Neural cell (in vitro differentiated cells): ENCODE results near the gene METTL24. TPM values are rescaled to one million over a fixed set of nuclear protein-coding genes. Genes with fewer than 3 reads are reported as not detected.

ENCODE experiments used
- H2AFZ ChIP-seq: fragments of 200-600, 300-800 bp; sonication (generic), shearing (Covaris generic); 2 replicates; pipeline ENCODE4 v1.6.0; 2014; ENCODE audit warnings: low read depth, mild to moderate bottlenecking, antibody characterized with exemption, low read length, moderate library complexity
- H3F3A ChIP-seq: fragments of 200-600 bp; shearing (Covaris generic); 2 replicates; pipeline ENCODE4 v1.6.1; 2016; ENCODE audit warnings: mild to moderate bottlenecking, moderate library complexity, mixed read lengths, antibody characterized with exemption, low read length; ENCODE audit not compliant: insufficient read depth, poor library complexity, severe bottlenecking
- H3K27ac ChIP-seq: fragments of 200-600, 300-800 bp; sonication (generic), shearing (Covaris generic); 2 replicates; pipeline ENCODE4 v1.5.1; 2014; ENCODE audit warnings: mild to moderate bottlenecking, low read length, moderate library complexity
- H3K27me3 ChIP-seq: fragments of 300-800, 200-600 bp; sonication (generic), shearing (Covaris generic); 2 replicates; pipeline ENCODE4 v1.6.0; 2014; ENCODE audit warnings: mild to moderate bottlenecking, low read depth, low read length, moderate library complexity; ENCODE audit not compliant: insufficient read depth
- H3K36me3 ChIP-seq: fragments of 300-800, 200-600 bp; sonication (generic), shearing (Covaris generic); 2 replicates; pipeline ENCODE4 v1.5.1; 2014; ENCODE audit warnings: mild to moderate bottlenecking, antibody characterized with exemption, low read length, moderate library complexity; ENCODE audit not compliant: insufficient read depth
- H3K4me2 ChIP-seq: fragments of 300-800, 200-600 bp; sonication (generic), shearing (Covaris generic); 2 replicates; pipeline ENCODE4 v1.6.0; 2014; ENCODE audit warnings: mild to moderate bottlenecking, low read length
- H3K4me3 ChIP-seq: fragments of 300-800, 200-600 bp; sonication (generic), shearing (Covaris generic); 2 replicates; pipeline ENCODE4 v1.5.1; 2014; ENCODE audit warnings: mild to moderate bottlenecking, low read length, moderate library complexity
- H3K79me2 ChIP-seq: fragments of 200-600 bp; shearing (Covaris generic); replicated peaks from 2 replicates; pipeline ENCODE4 v1.6.0; 2014; ENCODE audit warnings: mild to moderate bottlenecking, low read length, moderate library complexity; ENCODE audit not compliant: insufficient read depth
- H3K9ac ChIP-seq: fragments of 300-800, 200-600 bp; sonication (generic), shearing (Covaris generic); 2 replicates; pipeline ENCODE4 v1.6.1; 2016; ENCODE audit warnings: mild to moderate bottlenecking, low read length, mixed read lengths
- H3K9me2 ChIP-seq: fragments of 200-600 bp; shearing (Covaris generic); 2 replicates; pipeline ENCODE4 v1.6.1; 2016; ENCODE audit warnings: mild to moderate bottlenecking, low read length, mixed read lengths; ENCODE audit not compliant: insufficient read depth
- H3K9me3 ChIP-seq: fragments of 200-600, 300-800 bp; sonication (generic), shearing (Covaris generic); 2 replicates; pipeline ENCODE4 v1.6.1; 2016; ENCODE audit warnings: mild to moderate bottlenecking, mixed run types, low read length, moderate library complexity, mixed read lengths
- H4K20me1 ChIP-seq: fragments of 200-600 bp; shearing (Covaris generic); 2 replicates; pipeline ENCODE4 v1.6.1; 2016; ENCODE audit warnings: mild to moderate bottlenecking, mixed run types; ENCODE audit not compliant: insufficient read depth
- CTCF ChIP-seq: fragments of 450-650 bp; IDR thresholded peaks from 2 replicates; pipeline ENCODE4 v1.5.1; 2014; ENCODE audit warnings: antibody characterized with exemption, mild to moderate bottlenecking, moderate library complexity; ENCODE audit not compliant: poor library complexity, severe bottlenecking
- EP300 ChIP-seq: fragments of 450-650 bp; conservative IDR thresholded peaks from 2 replicates; pipeline ENCODE4 v1.6.1; 2014; ENCODE audit warnings: antibody characterized with exemption, mild to moderate bottlenecking, moderate library complexity; ENCODE audit not compliant: poor library complexity, severe bottlenecking
- EZH2 ChIP-seq: fragments of 200-600, 300-800 bp; shearing (Covaris generic), sonication (generic); IDR thresholded peaks from 2 replicates; pipeline ENCODE4 v1.6.1; 2014; ENCODE audit warnings: antibody characterized with exemption, low read length, borderline replicate concordance, mild to moderate bottlenecking; ENCODE audit not compliant: insufficient read depth, poor library complexity, severe bottlenecking
- MXI1 ChIP-seq: fragments of 450-650 bp; conservative IDR thresholded peaks from 2 replicates; pipeline ENCODE4 v1.6.1; 2014; ENCODE audit warnings: antibody characterized with exemption, mild to moderate bottlenecking; ENCODE audit not compliant: poor library complexity, severe bottlenecking
- POLR2AphosphoS5 ChIP-seq: IDR thresholded peaks from 2 replicates; pipeline ENCODE4 v1.6.1; 2012
- RAD21 ChIP-seq: fragments of 450-650 bp; conservative IDR thresholded peaks from 2 replicates; pipeline ENCODE4 v1.6.1; 2014; ENCODE audit warnings: antibody characterized with exemption, mild to moderate bottlenecking, moderate library complexity
- SMC3 ChIP-seq: fragments of 450-650 bp; conservative IDR thresholded peaks from 2 replicates; pipeline ENCODE4 v1.6.1; 2014; ENCODE audit warnings: antibody characterized with exemption, mild to moderate bottlenecking, moderate library complexity; ENCODE audit not compliant: poor library complexity
- TAF1 ChIP-seq: IDR thresholded peaks from 2 replicates; pipeline ENCODE4 v1.6.1; 2012; ENCODE audit warnings: low read depth
- polyA plus RNA-seq: library from polyadenylated mRNA; depleted of rRNA; stranded (reverse); fragments of >200 nt; gene quantifications from 2 replicates; pipeline ENCODE4 v1.2.3, GENCODE V29; 2014
- TF ChIP-seq, protein P1 (sequence below): IDR thresholded peaks from 2 replicates; pipeline ENCODE4 v1.6.1; 2012; ENCODE audit warnings: borderline replicate concordance

METTL24 gene
- polyA plus RNA-seq, 1 donor from 2014 or later = not detected

GRCh38 chr6:110395221-110395620, 37.1 kb upstream of the METTL24 start:
- H3K4me3 ChIP-seq = no peak overlapping the region
- no peaks in the 10 kb centered on the region for H4K20me1 ChIP-seq
- no peak overlapping the region for H3K9ac ChIP-seq
- no peak overlapping the region for H3K4me2 ChIP-seq
- no peaks in the 10 kb centered on the region for H3K27me3 ChIP-seq
- H3K79me2 ChIP-seq = no peaks in the 10 kb centered on the region
- no peaks in the 10 kb centered on the region for H3F3A ChIP-seq
- TF ChIP-seq SMC3 (no peak), RAD21 (no peak), TAF1 (no peak), EP300 (no peak), EZH2 (no peak), MXI1 (no peak), CTCF (no peak), POLR2AphosphoS5 (no peak)
- TF ChIP-seq, protein P1, sequence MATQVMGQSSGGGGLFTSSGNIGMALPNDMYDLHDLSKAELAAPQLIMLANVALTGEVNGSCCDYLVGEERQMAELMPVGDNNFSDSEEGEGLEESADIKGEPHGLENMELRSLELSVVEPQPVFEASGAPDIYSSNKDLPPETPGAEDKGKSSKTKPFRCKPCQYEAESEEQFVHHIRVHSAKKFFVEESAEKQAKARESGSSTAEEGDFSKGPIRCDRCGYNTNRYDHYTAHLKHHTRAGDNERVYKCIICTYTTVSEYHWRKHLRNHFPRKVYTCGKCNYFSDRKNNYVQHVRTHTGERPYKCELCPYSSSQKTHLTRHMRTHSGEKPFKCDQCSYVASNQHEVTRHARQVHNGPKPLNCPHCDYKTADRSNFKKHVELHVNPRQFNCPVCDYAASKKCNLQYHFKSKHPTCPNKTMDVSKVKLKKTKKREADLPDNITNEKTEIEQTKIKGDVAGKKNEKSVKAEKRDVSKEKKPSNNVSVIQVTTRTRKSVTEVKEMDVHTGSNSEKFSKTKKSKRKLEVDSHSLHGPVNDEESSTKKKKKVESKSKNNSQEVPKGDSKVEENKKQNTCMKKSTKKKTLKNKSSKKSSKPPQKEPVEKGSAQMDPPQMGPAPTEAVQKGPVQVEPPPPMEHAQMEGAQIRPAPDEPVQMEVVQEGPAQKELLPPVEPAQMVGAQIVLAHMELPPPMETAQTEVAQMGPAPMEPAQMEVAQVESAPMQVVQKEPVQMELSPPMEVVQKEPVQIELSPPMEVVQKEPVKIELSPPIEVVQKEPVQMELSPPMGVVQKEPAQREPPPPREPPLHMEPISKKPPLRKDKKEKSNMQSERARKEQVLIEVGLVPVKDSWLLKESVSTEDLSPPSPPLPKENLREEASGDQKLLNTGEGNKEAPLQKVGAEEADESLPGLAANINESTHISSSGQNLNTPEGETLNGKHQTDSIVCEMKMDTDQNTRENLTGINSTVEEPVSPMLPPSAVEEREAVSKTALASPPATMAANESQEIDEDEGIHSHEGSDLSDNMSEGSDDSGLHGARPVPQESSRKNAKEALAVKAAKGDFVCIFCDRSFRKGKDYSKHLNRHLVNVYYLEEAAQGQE = no peak
- no peak overlapping the region for H3K27ac ChIP-seq
- no peaks in the 10 kb centered on the region for H3K9me3 ChIP-seq
- no peaks in the 10 kb centered on the region for H3K36me3 ChIP-seq
- no peaks in the 10 kb centered on the region for H3K9me2 ChIP-seq
- no peak overlapping the region for H2AFZ ChIP-seq

DNA sequence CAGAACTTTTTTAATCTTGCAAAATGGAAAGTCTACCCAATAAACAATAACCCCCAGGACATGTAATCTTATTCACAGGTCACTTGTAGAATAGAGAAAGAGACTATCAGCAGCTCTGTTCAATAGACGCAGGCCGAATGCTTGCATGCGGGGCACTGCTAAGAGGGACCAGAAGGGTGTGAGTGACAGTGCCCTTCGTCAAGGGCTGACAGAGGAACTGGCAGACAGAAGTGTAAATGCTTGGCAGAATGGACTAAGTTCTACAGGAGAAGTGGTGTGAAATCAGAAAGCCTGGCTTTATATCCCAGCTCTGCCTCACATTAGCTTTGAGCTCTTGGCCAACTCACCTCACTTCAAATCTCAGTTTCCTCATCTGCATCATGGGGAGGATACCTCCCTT, 36.3 kb upstream of the METTL24 start:
- TF ChIP-seq MXI1 (no peak), RAD21 (no peak), CTCF (no peak), EZH2 (no peak), TAF1 (no peak)
- no peaks in the 10 kb centered on the region for H3F3A ChIP-seq

More for the DNA sequence above, 36.3 kb upstream of the METTL24 start:
- Histone ChIP-seq H3K4me3 (no peak overlapping the region), H3K9me3 (no peaks in the 10 kb centered on the region), H3K27ac (no peak overlapping the region), H3K79me2 (no peaks in the 10 kb centered on the region), H4K20me1 (no peaks in the 10 kb centered on the region), H3K9me2 (no peaks in the 10 kb centered on the region), H3K27me3 (no peaks in the 10 kb centered on the region), H2AFZ (no peak overlapping the region), H3K4me2 (no peak overlapping the region), H3K36me3 (no peaks in the 10 kb centered on the region), H3K9ac (no peak overlapping the region)
